ENCODE measurements around the gene MYADML2.

Gene MYADML2

GRCh38 chr17:81927653-81928543 lies 19.1 kb downstream of the MYADML2 start, which contains the start of gene MAFG:
TSS of gene MAFG (minus strand) at chr17:81927735. CDS start at chr17:81923185, 4,550 bp downstream.
- Histone ChIP-seq H3K4me3 (peak within 1 kb of the TSS; percentile 71 to 97 (median 93)), H3K27ac (peak within 1 kb of the TSS; percentile 82 to 98 (median 93))

- peak overlapping the region; percentile 82 to 98 (median 93) for H3K27ac ChIP-seq
Measured at GRCh38 chr17:81927152-81927652, 19.8 kb downstream of the MYADML2 start.

GRCh38 chr17:81926451-81927151 lies 20.4 kb downstream of the MYADML2 start:
- peak overlapping the region; percentile 82 to 98 (median 93) for H3K27ac ChIP-seq
- H3K4me3 ChIP-seq, result peak overlapping the region; percentile 71 to 97 (median 93)

More at GRCh38 chr17:81927152-81927652, 19.8 kb downstream of the MYADML2 start:
- H3K4me3 ChIP-seq, result peak overlapping the region; percentile 71 to 97 (median 93)

GRCh38 chr17:81925860-81926450 lies 21.1 kb downstream of the MYADML2 start:
- H3K4me3 ChIP-seq, result peak overlapping the region; percentile 71 to 97 (median 93)
- H3K27ac ChIP-seq, result peak overlapping the region in 20 of 21 experiments; percentile 30 to 98 (median 94)

- H3K27ac ChIP-seq, result peak overlapping the region in 11 of 21 experiments; percentile 7 to 80 (median 60)
Measured at GRCh38 chr17:81924557-81925532, 22.2 kb downstream of the MYADML2 start.

GRCh38 chr17:81923302-81924260 lies 23.5 kb downstream of the MYADML2 start:
- Histone ChIP-seq H3K4me3 (peak overlapping the region in 3 of 7 experiments; percentile 8 to 13 (median 8)), H3K27ac (peak overlapping the region in 17 of 21 experiments; percentile 37 to 80 (median 62))

More at GRCh38 chr17:81924557-81925532, 22.2 kb downstream of the MYADML2 start:
- no peak overlapping the region for H3K4me3 ChIP-seq

GRCh38 chr17:81922566-81923301 lies 24.3 kb downstream of the MYADML2 start:
- Histone ChIP-seq H3K27ac (peak overlapping the region in 15 of 21 experiments; percentile 46 to 80 (median 63)), H3K4me3 (peak overlapping the region in 3 of 7 experiments; percentile 8 to 13 (median 8))

GRCh38 chr17:81921996-81922565 lies 25.0 kb downstream of the MYADML2 start:
- Histone ChIP-seq H3K4me3 (no peak overlapping the region), H3K27ac (peak overlapping the region in 2 of 21 experiments; percentile 18 to 38)

GRCh38 chr17:81921537-81921862 lies 25.5 kb downstream of the MYADML2 start:
- Histone ChIP-seq H3K4me3 (no peak overlapping the region), H3K27ac (peak overlapping the region in 1 of 21 experiments; percentile 38)

- Histone ChIP-seq H3K27ac (peak overlapping the region in 3 of 21 experiments; percentile 9 to 50 (median 9)), H3K4me3 (no peak overlapping the region)
Measured at GRCh38 chr17:81920612-81921536, 26.2 kb downstream of the MYADML2 start.

GRCh38 chr17:81918832-81919545 lies 28.0 kb downstream of the MYADML2 start:
- Histone ChIP-seq H3K4me3 (no peak overlapping the region), H3K27ac (peak overlapping the region in 16 of 21 experiments; percentile 6 to 89 (median 83))

GRCh38 chr17:81918333-81918669 lies 28.7 kb downstream of the MYADML2 start:
- H3K27ac ChIP-seq, result peak overlapping the region in 17 of 21 experiments; percentile 6 to 89 (median 83)

GRCh38 chr17:81917565-81918332 lies 29.3 kb downstream of the MYADML2 start, which contains the start of gene SIRT7:
TSS of gene SIRT7 (minus strand) at chr17:81918176. CDS start at chr17:81918131, 45 bp downstream.
- H3K27ac ChIP-seq, result peak within 1 kb of the TSS; percentile 38 to 89 (median 83)

More at GRCh38 chr17:81918333-81918669, 28.7 kb downstream of the MYADML2 start:
- peak overlapping the region in 5 of 7 experiments; percentile 88 to 99 (median 91) for H3K4me3 ChIP-seq

More at GRCh38 chr17:81917565-81918332, 29.3 kb downstream of the MYADML2 start, which contains the start of gene SIRT7:
- peak within 1 kb of the TSS; percentile 61 to 99 (median 91) for H3K4me3 ChIP-seq

All from skin epidermis (tissue), 12 donors.